CD4-positive, alpha-beta T cell (primary cell): ENCODE data around the gene SLC35E2B. TPM values are rescaled to one million over a fixed set of nuclear protein-coding genes. Genes with fewer than 3 reads are reported as not detected.
A peak's percentile ranks its signal among the peaks of the same experiment; 100 is the strongest.

Experiments
- ATAC-seq: fragments of 200-7000 bp; cut with Tn5 transposase; one replicate; pipeline ENCODE4 v1.10.0; 2022; ENCODE audit warnings: mild to moderate bottlenecking; ENCODE audit not compliant: poor library complexity
- CTCF ChIA-PET: fragments of 350-600 bp; sonication (Branson Sonifier 250); formaldehyde crosslinking; loops from one replicate; lab custom pipeline; 2021; ENCODE audit warnings: antibody characterized with exemption, inconsistent platforms; lab: Charles Lee
- POLR2A ChIA-PET: fragments of 350-600 bp; sonication (Branson Sonifier 250); formaldehyde crosslinking; loops from one replicate; lab custom pipeline; 2021; ENCODE audit warnings: antibody characterized with exemption, inconsistent platforms; lab: Charles Lee
- DNase-seq, 14 experiments: peaks; one replicate each; pipeline ENCODE4 v3.0.0-alpha.2; 2013 to 2020; ENCODE audit warnings: mixed read lengths in 2 of 14
- H3K27ac ChIP-seq, 2 donors: one replicate each; pipeline versions ENCODE4 v1.5.1 to v1.7.0; 2013; ENCODE audit warnings: low read length in 2 of 2, low read depth in 1 of 2, mild to moderate bottlenecking in 1 of 2
- H3K27me3 ChIP-seq, 2 experiments: 1 replicate in 1 of 2; 2 replicates in 1 of 2; pipeline versions ENCODE4 v1.6.1 to v1.7.0; 2013; ENCODE audit warnings: low read length in 2 of 2, control low read depth in 1 of 2, mild to moderate bottlenecking in 1 of 2, moderate library complexity in 1 of 2; ENCODE audit not compliant: insufficient read depth in 2 of 2, control insufficient read depth in 1 of 2
- H3K36me3 ChIP-seq: one replicate; pipeline ENCODE4 v1.6.1; 2013; ENCODE audit warnings: low read length, control low read depth; ENCODE audit not compliant: insufficient read depth
- H3K4me1 ChIP-seq: one replicate; pipeline ENCODE4 v1.6.1; 2013; ENCODE audit warnings: low read length, control low read depth; ENCODE audit not compliant: insufficient read depth
- H3K4me3 ChIP-seq: one replicate; pipeline ENCODE4 v1.5.1; 2013; ENCODE audit warnings: mild to moderate bottlenecking, low read length, moderate library complexity
- H3K9me3 ChIP-seq, 2 experiments: 1 replicate in 1 of 2; 2 replicates in 1 of 2; pipeline versions ENCODE4 v1.6.1 to v1.7.0; 2013; ENCODE audit warnings: low read length in 2 of 2, mild to moderate bottlenecking in 2 of 2, control low read depth in 1 of 2, moderate library complexity in 1 of 2; ENCODE audit not compliant: control insufficient read depth in 1 of 2, insufficient read depth in 1 of 2
- H3K27ac Mint-ChIP-seq: one replicate; pipeline ENCODE4 v1.8.0; 2020; ENCODE audit warnings: mixed read lengths
- H3K27me3 Mint-ChIP-seq: one replicate; pipeline ENCODE4 v1.8.0; 2021; ENCODE audit warnings: mixed read lengths
- H3K36me3 Mint-ChIP-seq: one replicate; pipeline ENCODE4 v1.8.0; 2021; ENCODE audit warnings: low read depth, mixed read lengths
- H3K4me1 Mint-ChIP-seq: one replicate; pipeline ENCODE4 v1.8.0; 2021; ENCODE audit warnings: low read depth, mixed read lengths
- H3K4me3 Mint-ChIP-seq: one replicate; pipeline ENCODE4 v1.8.0; 2020; ENCODE audit warnings: mild to moderate bottlenecking, mixed read lengths
- H3K9me3 Mint-ChIP-seq: one replicate; pipeline ENCODE4 v1.8.0; 2020; ENCODE audit warnings: mixed read lengths
- intact Hi-C, 2 experiments: fragments of 100-400 bp; cut with DNase I in 1 of 2; cut with micrococcal nuclease in 1 of 2; formaldehyde crosslinking; loops; one replicate each; pipeline versions ENCODE4 v1.15.1 to v1.9.0; 2023 to 2025; cut with DNase I, micrococcal nuclease
- total RNA-seq, 174 experiments: library from RNA in 2 of 174; stranded (reverse) in 2 of 174; gene quantifications; one replicate each; pipeline ENCODE4 v1.2.3 and lab custom pipeline; 2021 to 2026
- TF ChIP-seq, protein P1 (sequence below): fragments of 200-600 bp; IDR thresholded peaks from one replicate; pipeline ENCODE4 v1.8.0; 2022; ENCODE audit warnings: antibody characterized with exemption, mild to moderate bottlenecking

SLC35E2B gene
- total RNA-seq, 2 experiments from 2014 or later = 43.9 to 45.3 TPM

DNA sequence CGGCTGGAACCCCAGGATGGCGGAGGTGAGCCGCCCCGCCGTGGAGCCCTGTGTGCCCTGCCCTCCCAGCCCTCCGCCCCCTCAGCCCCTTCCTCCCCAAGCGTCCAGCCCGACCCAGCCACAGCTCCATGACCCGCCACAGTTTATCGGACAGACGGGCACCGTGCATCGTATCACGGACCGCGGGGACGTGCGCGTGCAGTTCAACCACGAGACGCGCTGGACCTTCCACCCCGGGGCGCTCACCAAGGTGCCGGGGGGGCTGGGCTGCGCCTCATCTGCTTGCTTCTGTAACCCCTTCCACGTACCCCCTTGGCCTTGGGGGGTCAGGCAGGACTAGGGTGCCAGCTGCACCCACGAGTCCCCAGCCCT is 67.2 kb downstream of the SLC35E2B start:
- Histone ChIP-seq H3K36me3 (no peaks in the 10 kb centered on the region), H3K9me3 (no peaks in the 10 kb centered on the region), H3K27ac (no peak overlapping the region), H3K4me1 (peaks cover 19% of the 10 kb centered on the region), H3K27me3 (no peaks in the 10 kb centered on the region), H3K4me3 (no peak overlapping the region)
- ChIA-PET POLR2A (interaction anchor here (3.1 kb wide), 1 partner anchor 10 kb away, joined by 12 read pairs; the partner anchor contains the start of gene MIB2), CTCF (no interaction called here)
- ATAC-seq (no peak), DNase-seq (peak in 1 of 14 experiments; percentile 31)
- Mint-ChIP-seq H3K4me3 (no peak overlapping the region), H3K9me3 (no peaks in the 10 kb centered on the region), H3K27me3 (peaks cover 4% of the 10 kb centered on the region), H3K27ac (no peak overlapping the region), H3K36me3 (peaks cover 3% of the 10 kb centered on the region), H3K4me1 (peaks cover 8% of the 10 kb centered on the region)
- TF ChIP-seq, protein P1, sequence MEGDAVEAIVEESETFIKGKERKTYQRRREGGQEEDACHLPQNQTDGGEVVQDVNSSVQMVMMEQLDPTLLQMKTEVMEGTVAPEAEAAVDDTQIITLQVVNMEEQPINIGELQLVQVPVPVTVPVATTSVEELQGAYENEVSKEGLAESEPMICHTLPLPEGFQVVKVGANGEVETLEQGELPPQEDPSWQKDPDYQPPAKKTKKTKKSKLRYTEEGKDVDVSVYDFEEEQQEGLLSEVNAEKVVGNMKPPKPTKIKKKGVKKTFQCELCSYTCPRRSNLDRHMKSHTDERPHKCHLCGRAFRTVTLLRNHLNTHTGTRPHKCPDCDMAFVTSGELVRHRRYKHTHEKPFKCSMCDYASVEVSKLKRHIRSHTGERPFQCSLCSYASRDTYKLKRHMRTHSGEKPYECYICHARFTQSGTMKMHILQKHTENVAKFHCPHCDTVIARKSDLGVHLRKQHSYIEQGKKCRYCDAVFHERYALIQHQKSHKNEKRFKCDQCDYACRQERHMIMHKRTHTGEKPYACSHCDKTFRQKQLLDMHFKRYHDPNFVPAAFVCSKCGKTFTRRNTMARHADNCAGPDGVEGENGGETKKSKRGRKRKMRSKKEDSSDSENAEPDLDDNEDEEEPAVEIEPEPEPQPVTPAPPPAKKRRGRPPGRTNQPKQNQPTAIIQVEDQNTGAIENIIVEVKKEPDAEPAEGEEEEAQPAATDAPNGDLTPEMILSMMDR = no peak
- intact Hi-C loops = no loop called here

- H3K9me3 ChIP-seq = no peaks in the 10 kb centered on the region
- H3K9me3 Mint-ChIP-seq = no peaks in the 10 kb centered on the region
- no peaks in the 10 kb centered on the region for H3K27me3 Mint-ChIP-seq
- no peak overlapping the region for H3K27ac ChIP-seq
- no peak overlapping the region for H3K4me3 Mint-ChIP-seq
- H3K36me3 ChIP-seq = no peaks in the 10 kb centered on the region
- intact Hi-C loops = no loop called here
- H3K4me1 ChIP-seq = peaks cover 15% of the 10 kb centered on the region
- ChIA-PET CTCF (no interaction called here), POLR2A (interaction anchor here (3.1 kb wide), 1 partner anchor 9 kb away, joined by 12 read pairs; the partner anchor contains the start of gene MIB2)
- ATAC-seq (no peak), DNase-seq (peak in 1 of 14 experiments; percentile 40)
- no peak overlapping the region for H3K27ac Mint-ChIP-seq
- TF ChIP-seq, protein P1 = no peak
- no peaks in the 10 kb centered on the region for H3K36me3 Mint-ChIP-seq
- H3K4me1 Mint-ChIP-seq = peaks cover 1% of the 10 kb centered on the region
- H3K27me3 ChIP-seq = no peaks in the 10 kb centered on the region
- no peak overlapping the region for H3K4me3 ChIP-seq
Measured at GRCh38 chr1:1624443-1625403, 67.9 kb downstream of the SLC35E2B start.

- H3K4me3 ChIP-seq = no peak overlapping the region
- H3K27ac Mint-ChIP-seq = no peak overlapping the region
- no peaks in the 10 kb centered on the region for H3K9me3 Mint-ChIP-seq
- no peaks in the 10 kb centered on the region for H3K36me3 Mint-ChIP-seq
- no peaks in the 10 kb centered on the region for H3K27me3 Mint-ChIP-seq
- H3K4me1 ChIP-seq = peaks cover 11% of the 10 kb centered on the region
- TF ChIP-seq, protein P1 = no peak
- no peaks in the 10 kb centered on the region for H3K27me3 ChIP-seq
- intact Hi-C loops = no loop called here
- ATAC-seq (no peak), DNase-seq (no peak)
- H3K9me3 ChIP-seq = no peaks in the 10 kb centered on the region
- ChIA-PET POLR2A (no interaction called here), CTCF (no interaction called here)
- no peak overlapping the region for H3K4me3 Mint-ChIP-seq
- H3K27ac ChIP-seq = no peak overlapping the region
- H3K4me1 Mint-ChIP-seq = no peaks in the 10 kb centered on the region
- H3K36me3 ChIP-seq = no peaks in the 10 kb centered on the region
Measured at GRCh38 chr1:1623631-1624442, 68.8 kb downstream of the SLC35E2B start.
